ENCODE results near the gene RAPGEF3.

RAPGEF3 gene

GRCh38 chr12:47779301-47779942 lies 20.7 kb upstream of the RAPGEF3 start:
- peak; percentile 86 for ATAC-seq
- no peak for TF ChIP-seq ZNF565 (CRISPR knock-in tag; conservative IDR thresholded peaks at IDR 0.05; ENCODE audit: low read depth)

DNA sequence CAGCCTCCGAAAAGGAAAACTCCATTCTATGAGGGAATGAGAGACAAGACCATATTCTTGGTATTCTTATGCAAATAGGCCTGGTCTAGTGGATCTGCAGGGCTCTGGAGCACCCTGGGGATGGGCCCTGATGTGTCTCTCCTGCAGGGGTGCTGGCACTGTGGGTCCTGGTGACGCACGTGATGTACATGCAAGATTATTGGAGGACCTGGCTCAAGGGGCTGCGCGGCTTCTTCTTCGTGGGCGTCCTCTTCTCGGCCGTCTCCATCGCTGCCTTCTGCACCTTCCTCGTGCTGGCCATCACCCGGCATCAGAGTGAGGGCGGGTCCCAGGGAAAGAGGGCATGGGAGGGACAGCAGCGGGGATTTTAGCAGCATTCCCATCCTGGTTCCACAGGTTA lies 20.2 kb upstream of the RAPGEF3 start:
- peak; percentile 4; the same call in 2 of the 3 replicates for ATAC-seq
- no peak for TF ChIP-seq ZNF70 (CRISPR knock-in tag; IDR thresholded peaks at IDR 0.05)
- no peak for TF ChIP-seq BACH2 (CRISPR knock-in tag; IDR thresholded peaks at IDR 0.05; ENCODE audit: borderline replicate concordance)
- no peak for TF ChIP-seq TOX (CRISPR knock-in tag; IDR thresholded peaks at IDR 0.05; ENCODE audit: borderline replicate concordance)
- no peak for TF ChIP-seq CSDC2 (CRISPR knock-in tag; IDR thresholded peaks at IDR 0.05)
- TF ChIP-seq ZFP3 (CRISPR knock-in tag; IDR thresholded peaks at IDR 0.05), result no peak

GRCh38 chr12:47777741-47778558 lies 19.3 kb upstream of the RAPGEF3 start:
- no peak for TF ChIP-seq ISL1 (CRISPR knock-in tag; IDR thresholded peaks at IDR 0.05)
- 0 out of 2 replicates have a peak, but pooled peaks have one; percentile 28 for TF ChIP-seq ZFP3 (CRISPR knock-in tag; IDR thresholded peaks at IDR 0.05)
- ATAC-seq, result no peak

DNA sequence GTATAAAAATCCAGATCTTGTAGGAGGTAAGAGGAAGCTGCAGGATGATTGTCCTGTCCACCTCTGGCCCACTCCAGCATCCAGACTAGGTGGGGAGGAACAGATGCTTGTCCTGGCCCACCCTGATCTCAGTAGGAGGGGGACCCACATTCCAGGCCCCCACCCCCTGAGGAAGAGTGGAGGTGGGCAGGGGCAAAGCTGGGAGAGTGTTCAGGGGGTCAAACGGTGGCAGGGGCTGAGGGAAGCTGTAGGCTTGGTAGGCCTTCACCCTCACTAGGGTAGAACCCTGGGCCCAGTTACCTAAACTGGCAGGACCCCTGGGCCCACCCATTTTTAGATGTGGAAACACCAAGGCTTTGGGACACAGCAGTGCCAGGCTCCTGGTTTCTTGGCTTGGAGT lies 18.5 kb upstream of the RAPGEF3 start:
- TF ChIP-seq GLIS3 (CRISPR knock-in tag; IDR thresholded peaks at IDR 0.05) (no peak), SNAI2 (CRISPR knock-in tag; IDR thresholded peaks at IDR 0.05) (no peak), ARNTL (CRISPR knock-in tag; IDR thresholded peaks at IDR 0.05; ENCODE audit: borderline replicate concordance, low read depth) (no peak)
- TF ChIP-seq, protein P1, sequence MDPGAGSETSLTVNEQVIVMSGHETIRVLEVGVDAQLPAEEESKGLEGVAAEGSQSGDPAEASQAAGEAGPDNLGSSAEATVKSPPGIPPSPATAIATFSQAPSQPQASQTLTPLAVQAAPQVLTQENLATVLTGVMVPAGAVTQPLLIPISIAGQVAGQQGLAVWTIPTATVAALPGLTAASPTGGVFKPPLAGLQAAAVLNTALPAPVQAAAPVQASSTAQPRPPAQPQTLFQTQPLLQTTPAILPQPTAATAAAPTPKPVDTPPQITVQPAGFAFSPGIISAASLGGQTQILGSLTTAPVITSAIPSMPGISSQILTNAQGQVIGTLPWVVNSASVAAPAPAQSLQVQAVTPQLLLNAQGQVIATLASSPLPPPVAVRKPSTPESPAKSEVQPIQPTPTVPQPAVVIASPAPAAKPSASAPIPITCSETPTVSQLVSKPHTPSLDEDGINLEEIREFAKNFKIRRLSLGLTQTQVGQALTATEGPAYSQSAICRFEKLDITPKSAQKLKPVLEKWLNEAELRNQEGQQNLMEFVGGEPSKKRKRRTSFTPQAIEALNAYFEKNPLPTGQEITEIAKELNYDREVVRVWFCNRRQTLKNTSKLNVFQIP (CRISPR knock-in tag; IDR thresholded peaks at IDR 0.05; ENCODE audit: borderline replicate concordance, low read depth), result no peak
- TF ChIP-seq, protein P2, sequence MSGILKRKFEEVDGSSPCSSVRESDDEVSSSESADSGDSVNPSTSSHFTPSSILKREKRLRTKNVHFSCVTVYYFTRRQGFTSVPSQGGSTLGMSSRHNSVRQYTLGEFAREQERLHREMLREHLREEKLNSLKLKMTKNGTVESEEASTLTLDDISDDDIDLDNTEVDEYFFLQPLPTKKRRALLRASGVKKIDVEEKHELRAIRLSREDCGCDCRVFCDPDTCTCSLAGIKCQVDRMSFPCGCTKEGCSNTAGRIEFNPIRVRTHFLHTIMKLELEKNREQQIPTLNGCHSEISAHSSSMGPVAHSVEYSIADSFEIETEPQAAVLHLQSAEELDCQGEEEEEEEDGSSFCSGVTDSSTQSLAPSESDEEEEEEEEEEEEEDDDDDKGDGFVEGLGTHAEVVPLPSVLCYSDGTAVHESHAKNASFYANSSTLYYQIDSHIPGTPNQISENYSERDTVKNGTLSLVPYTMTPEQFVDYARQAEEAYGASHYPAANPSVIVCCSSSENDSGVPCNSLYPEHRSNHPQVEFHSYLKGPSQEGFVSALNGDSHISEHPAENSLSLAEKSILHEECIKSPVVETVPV (CRISPR knock-in tag; IDR thresholded peaks at IDR 0.05), result no peak
- TF ChIP-seq, protein P3, sequence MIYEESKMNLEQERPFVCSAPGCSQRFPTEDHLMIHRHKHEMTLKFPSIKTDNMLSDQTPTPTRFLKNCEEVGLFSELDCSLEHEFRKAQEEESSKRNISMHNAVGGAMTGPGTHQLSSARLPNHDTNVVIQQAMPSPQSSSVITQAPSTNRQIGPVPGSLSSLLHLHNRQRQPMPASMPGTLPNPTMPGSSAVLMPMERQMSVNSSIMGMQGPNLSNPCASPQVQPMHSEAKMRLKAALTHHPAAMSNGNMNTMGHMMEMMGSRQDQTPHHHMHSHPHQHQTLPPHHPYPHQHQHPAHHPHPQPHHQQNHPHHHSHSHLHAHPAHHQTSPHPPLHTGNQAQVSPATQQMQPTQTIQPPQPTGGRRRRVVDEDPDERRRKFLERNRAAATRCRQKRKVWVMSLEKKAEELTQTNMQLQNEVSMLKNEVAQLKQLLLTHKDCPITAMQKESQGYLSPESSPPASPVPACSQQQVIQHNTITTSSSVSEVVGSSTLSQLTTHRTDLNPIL (CRISPR knock-in tag; IDR thresholded peaks at IDR 0.05; ENCODE audit: low read depth), result no peak
- ATAC-seq, result no peak

DNA sequence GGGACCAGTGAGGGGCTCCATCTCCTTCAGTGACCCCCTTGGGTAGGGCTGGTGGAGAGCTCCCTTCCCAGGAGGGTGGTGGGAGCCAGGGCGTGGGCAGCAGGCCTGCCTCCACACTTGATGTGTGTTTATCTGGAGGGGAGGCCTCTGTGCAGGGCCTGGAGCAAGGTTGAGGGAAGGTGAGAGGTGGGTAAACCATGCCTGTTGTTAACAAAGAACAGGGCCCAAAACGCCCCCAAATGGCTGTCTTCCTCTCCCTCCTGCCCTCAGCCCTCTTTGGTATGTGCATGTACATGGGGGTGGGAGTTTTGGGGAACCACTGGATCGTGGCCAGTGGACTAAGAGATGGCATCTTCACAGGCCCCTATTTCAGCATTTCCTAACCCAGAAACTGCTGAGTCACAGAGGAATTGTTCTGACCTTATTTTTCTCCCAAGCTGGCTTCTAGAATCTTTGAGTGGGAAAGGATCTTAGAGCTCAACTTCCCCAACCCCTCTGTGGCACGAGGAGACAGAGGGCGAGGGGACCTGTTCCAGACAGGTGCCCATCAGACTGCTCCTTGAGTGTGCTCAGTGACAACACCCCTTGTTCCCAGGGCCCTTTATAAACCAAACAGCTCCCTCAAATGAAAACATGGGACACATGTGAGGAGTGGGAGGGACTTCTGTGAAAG lies 17.9 kb upstream of the RAPGEF3 start:
- ATAC-seq, result no peak
- TF ChIP-seq ZFP3 (CRISPR knock-in tag; IDR thresholded peaks at IDR 0.05) (no peak), PATZ1 (CRISPR knock-in tag; IDR thresholded peaks at IDR 0.05; ENCODE audit: borderline replicate concordance) (no peak), BACH2 (CRISPR knock-in tag; IDR thresholded peaks at IDR 0.05; ENCODE audit: borderline replicate concordance) (no peak), RARB (CRISPR knock-in tag; IDR thresholded peaks at IDR 0.05) (no peak), ESRRG (CRISPR knock-in tag; IDR thresholded peaks at IDR 0.05) (no peak), ZNF70 (CRISPR knock-in tag; IDR thresholded peaks at IDR 0.05) (no peak), ZFP30 (CRISPR knock-in tag; IDR thresholded peaks at IDR 0.05) (no peak), CSDC2 (CRISPR knock-in tag; IDR thresholded peaks at IDR 0.05) (no peak), OSR1 (CRISPR knock-in tag; IDR thresholded peaks at IDR 0.05) (no peak), TSHZ2 (CRISPR knock-in tag; IDR thresholded peaks at IDR 0.05) (no peak), SNAI2 (CRISPR knock-in tag; IDR thresholded peaks at IDR 0.05) (no peak), GLIS3 (CRISPR knock-in tag; IDR thresholded peaks at IDR 0.05) (no peak), TCF4 (CRISPR knock-in tag; IDR thresholded peaks at IDR 0.05; ENCODE audit: borderline replicate concordance) (no peak)
- TF ChIP-seq, protein P2 (CRISPR knock-in tag; IDR thresholded peaks at IDR 0.05), result no peak
